GM10248 (cell line): ENCODE results near the gene ASPRV1.

Experiments
- CTCF ChIA-PET: fragments of 300-600 bp; sonication (Branson Sonifier 250); formaldehyde crosslinking; extraction: SDS; loops from one replicate; lab custom pipeline; 2021; ENCODE audit warnings: antibody characterized with exemption; lab: Yijun Ruan, JAX
- POLR2A ChIA-PET: fragments of 350-650 bp; sonication (Branson Sonifier 250); formaldehyde crosslinking; extraction: SDS; loops from one replicate; lab custom pipeline; 2020; ENCODE audit warnings: antibody characterized with exemption; lab: Yijun Ruan, JAX
- DNase-seq: peaks from one replicate; pipeline ENCODE4 v3.0.0; 2012; ENCODE audit errors: extremely low spot score
- TF ChIP-seq, protein P1 (sequence below): IDR thresholded peaks from 2 replicates; pipeline ENCODE4 v1.5.1; 2012; ENCODE audit warnings: mild to moderate bottlenecking, low read depth; ENCODE audit errors: extremely low read depth, missing control alignments, control extremely low read depth

The ASPRV1 gene

GRCh38 chr2:69939722-69940121, 21.7 kb downstream of the ASPRV1 start:
- CTCF ChIA-PET = interaction anchor here (1.6 kb wide), 2 partner anchors 26 to 28 kb away, joined by 3 read pairs; no protein-coding TSS in a partner anchor

GRCh38 chr2:69937968-69938367, 23.5 kb downstream of the ASPRV1 start:
- TF ChIP-seq, protein P1, sequence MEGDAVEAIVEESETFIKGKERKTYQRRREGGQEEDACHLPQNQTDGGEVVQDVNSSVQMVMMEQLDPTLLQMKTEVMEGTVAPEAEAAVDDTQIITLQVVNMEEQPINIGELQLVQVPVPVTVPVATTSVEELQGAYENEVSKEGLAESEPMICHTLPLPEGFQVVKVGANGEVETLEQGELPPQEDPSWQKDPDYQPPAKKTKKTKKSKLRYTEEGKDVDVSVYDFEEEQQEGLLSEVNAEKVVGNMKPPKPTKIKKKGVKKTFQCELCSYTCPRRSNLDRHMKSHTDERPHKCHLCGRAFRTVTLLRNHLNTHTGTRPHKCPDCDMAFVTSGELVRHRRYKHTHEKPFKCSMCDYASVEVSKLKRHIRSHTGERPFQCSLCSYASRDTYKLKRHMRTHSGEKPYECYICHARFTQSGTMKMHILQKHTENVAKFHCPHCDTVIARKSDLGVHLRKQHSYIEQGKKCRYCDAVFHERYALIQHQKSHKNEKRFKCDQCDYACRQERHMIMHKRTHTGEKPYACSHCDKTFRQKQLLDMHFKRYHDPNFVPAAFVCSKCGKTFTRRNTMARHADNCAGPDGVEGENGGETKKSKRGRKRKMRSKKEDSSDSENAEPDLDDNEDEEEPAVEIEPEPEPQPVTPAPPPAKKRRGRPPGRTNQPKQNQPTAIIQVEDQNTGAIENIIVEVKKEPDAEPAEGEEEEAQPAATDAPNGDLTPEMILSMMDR = no peak
- ChIA-PET POLR2A (no interaction called here), CTCF (interaction anchor here (1.4 to 1.7 kb wide), 2 partner anchors 14 to 26 kb away, joined by 3 to 5 read pairs; no protein-coding TSS in a partner anchor)
- no peak for DNase-seq

More at GRCh38 chr2:69939722-69940121, 21.7 kb downstream of the ASPRV1 start:
- TF ChIP-seq, protein P1 = no peak
- POLR2A ChIA-PET = no interaction called here
- DNase-seq = no peak

- POLR2A ChIA-PET = no interaction called here
- DNase-seq = no peak
- CTCF ChIA-PET = interaction anchor here (1.6 to 1.7 kb wide), 2 partner anchors 25 to 29 kb away, joined by 4 to 5 read pairs; no protein-coding TSS in a partner anchor
- TF ChIP-seq, protein P1 = no peak
Measured at GRCh38 chr2:69936906-69937305, 24.5 kb downstream of the ASPRV1 start.

DNA sequence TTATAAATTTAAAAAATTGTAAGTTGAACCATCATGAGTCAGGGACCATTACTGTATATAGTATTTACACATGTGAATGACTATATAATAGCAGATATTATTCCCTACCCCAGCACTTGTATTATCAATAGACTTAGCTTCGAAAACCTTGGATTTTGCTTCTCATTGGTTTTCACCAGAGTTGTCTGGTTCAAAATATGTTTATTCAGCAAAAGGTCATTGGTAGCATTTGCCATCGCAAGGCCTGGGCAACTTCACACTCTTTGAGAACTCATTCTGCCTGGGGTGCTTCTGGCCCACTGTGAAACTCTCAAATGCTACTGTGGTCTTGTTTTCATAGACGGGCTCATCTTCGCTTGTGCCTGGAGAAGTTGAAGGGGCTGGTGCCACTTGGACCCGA, 26.4 kb downstream of the ASPRV1 start:
- DNase-seq = no peak
- ChIA-PET CTCF (interaction anchor here (1.3 to 2.1 kb wide), 2 partner anchors 10 to 11 kb away, joined by 3 to 11 read pairs; no protein-coding TSS in a partner anchor), POLR2A (no interaction called here)
- TF ChIP-seq, protein P1 = no peak

GRCh38 chr2:69934614-69934908, 26.9 kb downstream of the ASPRV1 start:
- ChIA-PET POLR2A (no interaction called here), CTCF (interaction anchor here (0.8 to 2.1 kb wide), 4 partner anchors 8 to 134 kb away, joined by 3 to 11 read pairs (median 3); no protein-coding TSS in a partner anchor)
- TF ChIP-seq, protein P1 = no peak
- DNase-seq = no peak

- CTCF ChIA-PET = interaction anchor here (0.8 to 2.1 kb wide), 6 partner anchors 9 to 369 kb away, joined by 3 to 11 read pairs (median 3); no protein-coding TSS in a partner anchor
- POLR2A ChIA-PET = interaction anchor here (1.7 kb wide), 1 partner anchor 20 kb away, joined by 10 read pairs; the partner anchor contains the start of gene MXD1
Measured at GRCh38 chr2:69933839-69934613, 27.4 kb downstream of the ASPRV1 start.

More at GRCh38 chr2:69933839-69934613, 27.4 kb downstream of the ASPRV1 start:
- TF ChIP-seq, protein P1 = no peak
- DNase-seq = no peak
